Adipocyte (in vitro differentiated cells): ENCODE data around the gene SORCS2.

ENCODE experiments used
- DNase-seq: peaks from one replicate; pipeline ENCODE4 v3.0.0-alpha.2; 2015; ENCODE audit warnings: low read depth
- H3K27me3 ChIP-seq: replicated peaks from 2 replicates; pipeline ENCODE4 v1.7.0; 2013; ENCODE audit warnings: mild to moderate bottlenecking, low read length, moderate library complexity; ENCODE audit not compliant: control insufficient read depth, insufficient read depth
- H3K36me3 ChIP-seq: 2 replicates; pipeline ENCODE4 v1.7.0; 2013; ENCODE audit warnings: low read length, mild to moderate bottlenecking, moderate library complexity; ENCODE audit not compliant: control insufficient read depth, insufficient read depth, severe bottlenecking
- H3K4me1 ChIP-seq: 2 replicates; pipeline ENCODE4 v1.7.0; 2013; ENCODE audit warnings: mild to moderate bottlenecking, low read length, moderate library complexity; ENCODE audit not compliant: control insufficient read depth, insufficient read depth
- H3K4me3 ChIP-seq: 2 replicates; pipeline ENCODE4 v1.7.0; 2013; ENCODE audit warnings: mild to moderate bottlenecking, low read length, moderate library complexity
- H3K9ac ChIP-seq: 2 replicates; pipeline ENCODE4 v1.7.0; 2013; ENCODE audit warnings: mild to moderate bottlenecking, low read length, moderate library complexity
- H3K9me3 ChIP-seq: 2 replicates; pipeline ENCODE4 v1.7.0; 2013; ENCODE audit warnings: mild to moderate bottlenecking, low read length, moderate library complexity; ENCODE audit not compliant: control insufficient read depth

SORCS2 gene

DNA sequence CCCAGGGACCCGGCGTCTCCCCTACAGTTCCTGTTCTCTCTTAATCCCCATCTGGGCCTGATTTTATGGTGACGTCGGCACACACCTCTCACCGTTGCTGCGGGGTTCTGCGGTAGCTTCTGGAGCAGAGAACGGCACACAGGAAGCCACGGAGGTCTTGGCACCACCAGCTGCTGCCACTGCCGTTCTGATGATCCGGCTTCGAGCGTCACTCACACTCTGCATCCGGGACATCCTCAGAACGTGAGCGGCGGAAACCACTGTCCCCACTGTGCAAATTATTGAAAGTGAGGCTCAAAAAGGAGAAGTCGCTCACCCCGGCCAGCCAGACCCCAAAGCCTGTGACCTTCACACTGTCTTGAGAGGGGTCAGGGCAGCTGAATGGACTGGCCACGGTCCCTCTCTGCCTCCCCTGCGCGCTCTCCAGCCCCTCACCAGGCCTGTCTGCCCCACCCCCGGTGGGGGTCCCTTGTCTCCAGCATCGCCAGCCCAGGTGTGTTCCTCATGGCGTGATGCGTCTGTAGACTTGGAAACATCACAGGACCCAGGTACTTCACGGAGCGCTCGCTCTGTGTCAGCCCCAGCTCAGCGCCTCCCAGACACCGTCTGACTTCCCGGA is 546.2 kb downstream of the SORCS2 start:
- Histone ChIP-seq H3K9ac (no peak overlapping the region), H3K27me3 (peaks cover 7% of the 10 kb centered on the region), H3K36me3 (no peaks in the 10 kb centered on the region), H3K9me3 (peaks cover 8% of the 10 kb centered on the region), H3K4me1 (no peaks in the 10 kb centered on the region), H3K4me3 (no peak overlapping the region)
- no peak for DNase-seq

DNA sequence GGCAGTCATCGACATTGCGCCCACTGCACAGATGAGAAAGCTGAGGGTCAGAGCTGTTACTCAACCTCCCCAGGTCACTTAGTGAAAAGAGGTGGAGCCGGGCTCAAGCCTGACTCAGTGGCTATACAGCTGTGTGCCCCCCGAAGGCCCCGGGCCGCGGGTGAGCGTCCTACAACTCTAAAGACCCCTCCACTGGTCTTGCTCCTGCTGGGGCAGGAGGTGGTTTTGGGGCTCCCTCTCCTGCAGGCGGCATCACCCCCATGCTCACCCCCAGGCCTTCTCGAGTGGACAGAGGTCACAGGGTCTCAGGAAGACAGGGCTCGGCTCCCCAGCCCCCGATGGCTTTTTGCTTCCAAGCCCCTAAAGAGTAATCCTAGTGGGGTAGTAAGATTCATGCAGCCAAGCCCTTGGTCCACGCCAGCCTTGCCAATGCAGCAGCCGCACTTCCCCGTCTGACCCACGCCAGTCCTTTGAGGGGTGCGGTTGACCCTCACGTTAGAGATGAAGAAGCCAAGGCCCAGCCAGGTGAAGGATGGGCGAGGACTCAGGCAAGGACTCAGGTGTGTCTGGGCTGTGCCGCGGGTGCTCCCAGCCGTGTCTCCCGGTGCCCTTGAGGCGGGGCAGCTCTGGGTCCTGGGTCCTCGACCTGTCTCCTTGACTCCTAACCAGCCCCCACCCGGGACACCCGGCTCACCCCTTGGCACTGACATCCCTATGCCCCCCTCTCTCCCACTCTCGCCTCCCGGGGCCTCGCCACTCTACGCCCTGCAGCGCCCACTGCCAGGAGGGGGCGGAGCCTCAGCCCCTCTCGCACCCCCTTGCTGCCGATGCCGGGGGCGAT is 547.0 kb downstream of the SORCS2 start:
- peaks cover 8% of the 10 kb centered on the region for H3K9me3 ChIP-seq
- H3K4me1 ChIP-seq: no peaks in the 10 kb centered on the region
- no peak overlapping the region for H3K9ac ChIP-seq
- H3K36me3 ChIP-seq: no peaks in the 10 kb centered on the region
- no peak overlapping the region for H3K4me3 ChIP-seq
- H3K27me3 ChIP-seq: peaks cover 2% of the 10 kb centered on the region
- no peak for DNase-seq

DNA sequence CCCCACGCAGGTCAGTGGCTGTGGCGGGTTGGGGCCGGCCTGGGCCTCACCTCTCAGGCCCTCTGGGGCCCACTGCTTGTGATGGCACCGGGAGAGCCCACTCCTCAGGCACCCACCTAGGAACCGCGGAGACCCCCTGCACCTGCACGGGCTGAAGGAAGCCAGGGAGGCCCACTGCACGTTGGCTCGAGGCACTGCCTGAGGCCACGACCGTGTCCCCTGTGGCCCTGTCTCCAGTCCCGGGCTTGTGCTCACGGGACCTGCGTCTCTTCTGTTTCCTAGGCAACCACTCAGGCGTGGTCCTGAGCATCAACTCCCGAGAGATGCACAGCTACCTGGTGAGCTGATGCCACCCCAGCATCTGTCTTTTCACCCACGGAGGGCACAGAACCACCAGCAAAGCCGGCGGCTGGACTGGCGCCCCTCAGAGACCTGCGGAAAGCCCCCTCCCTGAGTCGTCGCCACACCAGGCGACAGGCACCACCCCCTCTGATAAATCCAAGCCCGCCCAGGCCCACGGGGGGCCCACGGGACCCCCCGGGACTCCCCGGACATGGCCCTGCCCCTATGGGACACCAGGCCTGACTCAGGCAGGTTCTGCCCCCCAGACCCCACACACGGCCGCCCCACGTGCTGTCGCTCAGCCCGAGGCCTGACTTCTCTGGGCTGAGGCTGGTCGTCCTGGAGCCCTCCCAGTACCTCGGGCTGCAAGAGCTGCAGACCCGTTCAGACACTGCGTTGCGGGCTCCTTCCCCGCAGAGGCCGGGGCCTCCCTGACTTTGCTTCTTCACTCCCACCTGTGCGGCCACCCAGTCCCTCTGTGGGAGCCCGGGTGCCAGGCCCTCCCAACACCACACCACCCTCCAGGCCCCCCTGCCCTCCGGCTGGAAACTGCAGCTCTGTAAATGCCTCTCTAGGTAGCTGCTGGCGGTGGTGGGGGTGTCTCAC is 547.9 kb downstream of the SORCS2 start:
- Histone ChIP-seq H3K4me1 (no peaks in the 10 kb centered on the region), H3K9me3 (peaks cover 8% of the 10 kb centered on the region), H3K4me3 (no peak overlapping the region), H3K9ac (no peak overlapping the region), H3K27me3 (no peaks in the 10 kb centered on the region), H3K36me3 (no peaks in the 10 kb centered on the region)
- DNase-seq: no peak

DNA sequence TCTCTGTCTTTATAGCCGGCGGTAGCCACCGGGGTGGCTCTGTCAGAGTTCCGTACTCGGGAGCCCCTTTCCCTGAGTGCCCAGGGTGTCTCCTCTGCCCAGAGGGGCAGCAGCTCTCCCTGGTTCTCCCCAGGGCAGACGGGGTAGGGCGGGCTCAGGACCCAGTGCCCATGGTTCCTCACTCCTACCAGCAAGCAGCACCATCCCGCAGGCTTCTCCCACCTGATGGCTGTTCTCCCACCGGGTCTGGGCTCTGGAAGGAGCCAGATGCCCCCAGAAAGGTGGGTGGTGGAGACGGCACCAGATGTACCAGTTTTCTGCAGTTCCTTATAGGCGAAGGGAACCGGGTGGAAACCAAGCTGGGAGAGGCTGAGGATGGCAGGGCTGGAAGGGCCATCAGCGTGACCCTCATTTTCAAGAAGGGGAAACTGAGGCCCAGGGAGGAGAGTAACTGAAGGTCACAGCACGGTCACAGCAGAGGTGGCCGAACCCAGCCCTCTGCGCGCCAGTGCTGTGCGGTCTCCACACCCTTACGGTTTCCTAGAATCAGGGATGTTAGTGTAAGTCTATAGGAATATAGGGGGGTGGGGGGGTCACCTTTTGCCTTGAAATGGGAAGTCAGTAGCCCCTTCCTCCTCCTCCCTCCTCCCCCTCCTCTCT is 548.7 kb downstream of the SORCS2 start:
- Histone ChIP-seq H3K9ac (no peak overlapping the region), H3K36me3 (no peaks in the 10 kb centered on the region), H3K27me3 (no peaks in the 10 kb centered on the region), H3K4me1 (no peaks in the 10 kb centered on the region), H3K9me3 (peaks cover 8% of the 10 kb centered on the region), H3K4me3 (no peak overlapping the region)
- no peak for DNase-seq

DNA sequence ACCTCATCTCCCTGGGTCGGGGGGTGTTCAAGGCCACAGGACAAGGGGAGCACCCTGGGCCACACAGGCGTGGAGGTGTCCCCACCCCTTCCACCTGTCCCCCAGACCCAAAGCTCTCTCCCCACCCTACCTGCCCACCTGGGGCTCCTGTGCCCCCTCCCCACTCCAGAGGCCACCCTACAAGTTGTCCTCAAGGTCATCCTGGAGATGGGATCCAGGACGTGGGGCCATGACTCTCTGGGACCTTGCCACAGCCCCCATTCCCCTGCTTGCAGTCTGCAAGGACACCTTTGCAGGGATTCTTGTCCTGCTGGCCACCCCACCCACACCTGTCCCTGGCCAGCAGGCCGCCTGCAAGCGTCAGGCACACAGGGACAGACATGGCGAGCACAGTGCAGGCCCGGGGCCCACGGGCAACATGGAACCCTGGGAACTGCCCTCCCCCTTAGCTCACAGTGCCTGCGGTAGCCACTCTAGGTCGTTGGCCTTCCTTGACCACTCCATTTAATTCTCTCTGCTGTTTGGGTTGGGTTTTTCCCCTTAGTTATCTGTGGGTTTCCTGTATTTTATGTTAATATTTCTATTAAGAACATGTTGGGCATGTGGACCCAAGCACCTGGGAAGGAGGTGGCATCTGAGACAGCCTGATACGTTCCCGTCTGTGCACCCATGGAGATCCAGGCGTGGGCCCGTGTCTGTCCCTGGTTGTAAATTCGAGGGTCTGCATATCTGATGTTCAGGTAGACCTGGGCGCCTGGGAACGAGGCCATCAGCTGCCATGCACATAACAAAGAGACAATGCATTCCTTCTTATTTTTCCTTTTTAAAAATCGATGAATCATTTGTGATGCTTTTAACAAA is 549.8 kb downstream of the SORCS2 start:
- Histone ChIP-seq H3K36me3 (no peaks in the 10 kb centered on the region), H3K27me3 (no peaks in the 10 kb centered on the region), H3K9me3 (peaks cover 8% of the 10 kb centered on the region), H3K9ac (no peak overlapping the region), H3K4me1 (no peaks in the 10 kb centered on the region), H3K4me3 (no peak overlapping the region)
- DNase-seq: no peak

DNA sequence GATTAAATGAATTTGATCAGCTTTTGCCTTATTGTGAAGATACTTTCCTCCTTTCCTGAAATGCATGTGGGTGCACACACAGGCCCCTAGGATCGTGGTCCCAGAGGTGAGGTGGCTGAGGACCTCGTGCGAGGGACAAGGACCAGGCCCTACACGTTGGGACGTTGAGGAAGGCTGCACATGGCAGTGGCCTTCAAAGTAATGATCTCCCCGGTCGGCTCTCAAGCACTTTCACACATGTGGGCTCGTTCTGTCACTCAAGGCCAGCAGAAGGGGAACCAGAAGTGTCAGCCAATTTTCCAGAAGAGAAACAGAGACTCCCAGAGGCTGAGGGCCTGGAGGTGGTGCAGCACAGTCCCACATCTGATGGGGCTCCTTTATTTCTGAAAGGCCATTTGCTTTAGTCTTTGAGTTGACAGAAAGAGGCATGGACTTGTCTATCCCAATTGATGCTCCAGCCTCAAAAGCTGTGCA is 550.5 kb downstream of the SORCS2 start:
- no peak for DNase-seq
- H3K9me3 ChIP-seq: peaks cover 2% of the 10 kb centered on the region
- no peaks in the 10 kb centered on the region for H3K4me1 ChIP-seq
- H3K27me3 ChIP-seq: no peaks in the 10 kb centered on the region
- no peak overlapping the region for H3K4me3 ChIP-seq
- H3K9ac ChIP-seq: no peak overlapping the region
- H3K36me3 ChIP-seq: no peaks in the 10 kb centered on the region

DNA sequence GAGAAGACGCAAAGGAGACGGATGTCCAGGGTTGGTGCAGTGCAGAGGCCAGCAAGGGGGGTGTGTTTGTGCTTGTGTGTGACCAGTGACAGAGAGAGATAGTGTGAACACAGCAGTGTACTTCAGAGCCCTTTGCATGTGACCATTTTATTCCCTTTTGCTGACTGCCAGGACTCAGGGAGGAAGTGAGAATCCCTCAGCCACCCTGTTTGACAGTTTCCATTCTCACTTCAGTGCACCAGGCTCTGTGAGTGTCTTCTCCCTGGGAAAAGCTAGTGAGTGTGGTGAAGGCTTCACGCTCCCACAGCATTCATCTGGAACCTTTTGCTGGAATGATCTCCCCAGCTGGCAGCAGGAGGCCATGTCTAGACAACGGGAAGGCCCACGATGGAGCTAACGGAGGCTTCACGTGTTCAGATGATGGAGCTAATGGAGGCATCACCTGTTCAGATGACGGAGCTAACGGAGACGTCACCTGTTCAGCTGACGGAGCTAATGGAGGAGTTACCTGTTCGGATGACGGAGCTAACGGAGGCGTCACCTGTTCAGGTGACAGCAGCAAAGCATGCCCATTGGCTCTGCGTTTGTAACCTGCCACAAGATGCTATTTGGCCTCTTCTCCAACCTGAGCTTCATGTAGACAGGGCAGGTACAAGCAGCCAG is 551.9 kb downstream of the SORCS2 start:
- no peaks in the 10 kb centered on the region for H3K4me1 ChIP-seq

DNA sequence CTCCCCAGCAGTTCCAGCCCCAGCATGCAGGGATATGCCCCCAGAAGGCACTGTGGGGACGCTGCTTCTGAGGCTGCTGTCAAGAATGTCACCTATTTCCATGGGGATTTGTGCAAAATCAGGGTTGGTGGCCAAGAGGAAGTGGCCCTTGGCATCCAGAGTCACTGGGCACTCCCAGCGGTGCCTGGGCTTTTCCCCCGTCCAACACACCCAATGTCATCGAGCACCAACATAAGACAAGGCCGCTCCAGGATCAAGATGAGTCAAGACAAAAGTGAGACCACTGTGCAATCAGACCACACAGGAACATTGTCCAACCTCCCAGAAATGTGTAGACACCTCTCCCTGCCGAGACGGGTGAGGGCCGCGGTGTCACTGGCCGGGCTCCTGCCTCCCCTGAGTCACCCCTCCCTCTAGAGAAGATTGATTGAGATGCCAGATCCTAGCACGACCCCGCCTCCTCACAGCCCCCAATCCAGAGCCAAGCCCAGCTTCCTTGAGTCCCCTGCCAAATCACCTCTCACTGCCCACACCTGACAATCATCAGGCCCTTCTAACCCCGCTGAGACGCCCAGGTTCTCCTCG is 553.1 kb downstream of the SORCS2 start:
- no peak overlapping the region for H3K4me3 ChIP-seq
- H3K9me3 ChIP-seq: no peaks in the 10 kb centered on the region
- H3K9ac ChIP-seq: no peak overlapping the region
- H3K4me1 ChIP-seq: peaks cover 9% of the 10 kb centered on the region
- H3K36me3 ChIP-seq: no peaks in the 10 kb centered on the region
- DNase-seq: no peak
- no peaks in the 10 kb centered on the region for H3K27me3 ChIP-seq

More for the DNA sequence above, 551.9 kb downstream of the SORCS2 start:
- H3K9ac ChIP-seq: no peak overlapping the region
- no peaks in the 10 kb centered on the region for H3K9me3 ChIP-seq
- H3K36me3 ChIP-seq: no peaks in the 10 kb centered on the region
- H3K4me3 ChIP-seq: no peak overlapping the region
- no peak for DNase-seq
- no peaks in the 10 kb centered on the region for H3K27me3 ChIP-seq

DNA sequence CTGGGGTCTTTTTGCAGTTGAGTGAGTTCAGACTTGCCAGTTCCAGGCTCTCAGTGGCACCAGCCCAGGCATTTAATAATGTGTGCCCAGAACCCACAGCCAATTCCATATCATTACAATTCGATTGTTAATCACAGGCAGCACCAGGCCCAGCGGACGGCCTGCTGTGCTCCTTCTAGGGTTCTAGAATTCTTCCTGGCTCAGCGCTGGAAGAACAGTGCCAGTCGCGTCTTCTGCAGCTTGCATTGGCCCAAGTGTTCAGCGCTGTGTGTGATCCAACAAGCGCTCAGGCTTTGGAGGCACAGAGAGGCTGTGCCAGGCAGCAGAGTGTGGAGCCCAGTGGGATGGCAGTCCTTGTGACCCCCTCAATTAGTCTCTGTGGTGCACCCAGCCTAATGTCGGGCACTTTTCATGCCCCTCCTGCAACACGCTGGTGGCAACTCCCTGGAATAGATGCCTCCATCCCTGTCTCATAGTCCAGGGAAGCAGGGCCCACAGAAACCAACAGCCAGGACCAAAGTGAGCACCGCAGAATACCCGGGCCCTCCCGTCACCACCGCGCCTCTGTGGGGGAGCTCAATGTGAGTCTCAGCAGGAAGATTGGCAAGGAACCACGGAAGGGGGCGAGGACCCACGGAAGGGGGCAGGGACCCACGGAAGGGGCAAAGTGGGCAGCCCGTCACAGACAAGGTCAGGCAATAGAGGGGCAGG is 554.2 kb downstream of the SORCS2 start:
- H3K4me3 ChIP-seq: no peak overlapping the region
- H3K36me3 ChIP-seq: no peaks in the 10 kb centered on the region
- no peaks in the 10 kb centered on the region for H3K27me3 ChIP-seq
- no peak overlapping the region for H3K9ac ChIP-seq
- no peaks in the 10 kb centered on the region for H3K9me3 ChIP-seq
- DNase-seq: no peak
- H3K4me1 ChIP-seq: peaks cover 16% of the 10 kb centered on the region
